GM18505 (cell line): ENCODE results near the gene BIRC2.
A peak's percentile ranks its signal among the peaks of the same experiment; 100 is the strongest.
"Not testable (repeated sequence)": the region's sequence is repeated elsewhere in the genome, so short reads cannot be mapped to it uniquely, and the experiment has no call there.

Experiments used
- ATAC-seq: cut with Tn5 transposase; IDR thresholded peaks from one replicate; pipeline ENCODE4 v1.9.1; 2021; ENCODE audit not compliant: unreplicated experiment
- POLR2A ChIP-seq: IDR thresholded peaks from 4 replicates; pipeline ENCODE4 v1.6.1; 2011; ENCODE audit warnings: borderline replicate concordance; ENCODE audit not compliant: insufficient read depth, insufficient read length; ENCODE audit errors: extremely low read depth

BIRC2 gene

GRCh38 chr11:102346748-102347461 is at the start of gene BIRC2:
TSS of gene BIRC2 (plus strand) at chr11:102347214. CDS start at chr11:102349855, 2,641 bp downstream.
- peak; percentile 84 for TF ChIP-seq POLR2A
- ATAC-seq, result peak; percentile 92

DNA sequence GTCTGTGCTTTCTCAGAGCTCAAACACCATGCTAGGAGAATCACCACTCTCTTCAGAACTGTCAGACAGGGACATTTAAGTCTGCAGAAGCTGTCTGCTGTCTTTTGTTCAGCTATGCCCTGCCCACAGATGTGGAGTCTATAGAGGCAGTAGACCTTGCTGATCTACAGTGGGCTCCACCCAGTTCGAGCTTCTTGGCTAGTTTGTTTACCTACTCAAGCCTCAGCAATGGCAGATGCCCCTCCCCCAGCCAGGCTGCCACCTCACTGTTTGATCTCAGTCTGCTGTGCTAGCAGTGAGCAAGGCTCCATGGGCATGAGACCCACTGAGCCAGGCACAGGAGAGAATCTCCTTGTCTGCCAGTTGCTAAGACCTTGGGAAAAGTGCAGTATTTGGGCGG is 46.2 kb upstream of the BIRC2 start:
- not testable (repeated sequence) for ATAC-seq

- no peak for ATAC-seq
- TF ChIP-seq POLR2A, result no peak
These were observed 44.8 kb upstream of the BIRC2 start for GRCh38 chr11:102302241-102302640.

DNA sequence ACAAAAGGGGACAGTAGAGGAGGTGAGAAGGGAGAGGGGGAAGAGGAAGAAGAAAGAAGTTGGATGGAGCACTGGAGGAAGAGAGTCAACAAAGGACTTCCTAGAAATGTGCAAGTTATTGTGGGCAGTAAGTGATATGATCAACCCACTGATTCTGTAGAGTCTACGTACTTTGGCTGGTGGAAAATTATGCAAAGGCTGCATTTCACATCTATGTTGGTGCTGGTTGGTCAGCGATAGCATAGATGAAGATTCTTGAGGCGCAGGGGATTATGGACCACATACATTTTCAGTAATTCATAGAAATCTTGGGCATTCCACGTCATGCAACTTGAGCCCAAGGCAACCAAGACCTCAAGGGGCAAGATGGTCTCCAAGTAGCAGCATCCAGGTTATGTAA is 42.3 kb upstream of the BIRC2 start:
- ATAC-seq, result no peak
- no peak for TF ChIP-seq POLR2A

GRCh38 chr11:102305352-102306047 is 41.5 kb upstream of the BIRC2 start:
- no peak for ATAC-seq
- no peak for TF ChIP-seq POLR2A

DNA sequence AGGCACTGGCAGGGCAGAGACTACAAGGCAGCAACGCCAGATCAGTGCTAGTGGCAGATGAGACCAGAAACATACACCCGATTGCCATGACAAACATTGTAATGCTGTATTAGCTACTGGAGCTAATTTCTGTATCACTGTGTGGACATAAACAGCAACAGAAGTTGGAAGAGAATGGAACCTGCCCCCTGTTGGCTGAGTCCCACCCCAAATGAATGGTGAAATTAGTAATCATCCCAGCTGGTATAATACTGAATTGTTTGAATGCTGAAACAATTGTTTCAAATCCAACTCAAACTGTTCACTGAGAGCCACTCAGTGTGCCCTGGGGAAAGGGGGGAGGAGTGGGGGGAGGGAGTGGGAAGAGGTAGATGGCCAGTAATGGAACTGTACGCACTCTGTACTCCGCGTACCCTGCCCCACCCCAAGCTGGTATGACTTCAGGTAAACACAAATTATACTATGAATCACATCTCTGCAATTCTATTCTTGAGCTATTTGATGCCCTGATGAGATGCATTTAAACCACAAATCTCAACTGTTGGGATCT is 40.9 kb upstream of the BIRC2 start:
- TF ChIP-seq POLR2A, result no peak
- no peak for ATAC-seq

DNA sequence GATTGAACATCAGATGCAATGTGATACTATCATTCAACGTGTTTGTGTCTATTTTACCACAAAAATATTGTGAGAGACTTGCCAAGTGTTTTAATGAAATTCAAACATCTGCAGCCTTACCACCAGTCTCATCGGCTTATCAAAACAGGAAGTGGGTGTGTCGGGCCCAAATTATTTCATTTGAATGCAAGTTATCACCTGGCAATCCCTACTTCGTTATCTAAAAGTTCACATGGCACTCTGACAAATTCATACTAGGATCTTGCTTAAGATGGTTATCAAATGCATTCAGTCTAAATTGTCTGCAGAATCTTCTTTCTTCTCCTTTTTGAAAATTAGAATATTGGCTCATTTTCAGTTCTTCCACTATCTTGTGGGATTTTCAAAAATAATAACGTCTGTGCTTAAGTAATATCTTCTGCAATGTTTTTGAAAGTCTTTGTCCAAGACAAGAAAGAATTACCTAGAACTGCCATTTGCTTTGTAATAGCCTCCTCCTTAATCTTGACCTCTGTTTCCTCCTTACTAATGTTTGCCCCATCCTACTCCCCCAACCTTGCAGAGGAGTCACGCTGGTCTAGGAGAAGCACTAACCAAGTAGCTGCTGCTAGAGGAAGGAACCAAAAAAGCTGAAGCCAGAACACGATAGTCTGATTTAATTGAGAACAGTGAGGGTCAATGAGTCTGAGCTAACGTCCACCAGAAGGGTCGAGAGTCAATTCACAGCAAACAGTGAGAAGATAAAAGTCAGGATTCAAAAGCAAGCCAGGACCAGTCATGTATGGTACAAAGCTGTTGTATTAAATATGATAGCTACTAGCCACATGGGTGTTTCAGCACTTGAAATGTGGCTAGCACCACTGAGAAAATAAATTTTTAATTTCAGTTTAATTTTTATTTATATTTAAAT is 39.9 kb upstream of the BIRC2 start:
- no peak for TF ChIP-seq POLR2A
- ATAC-seq, result no peak

DNA sequence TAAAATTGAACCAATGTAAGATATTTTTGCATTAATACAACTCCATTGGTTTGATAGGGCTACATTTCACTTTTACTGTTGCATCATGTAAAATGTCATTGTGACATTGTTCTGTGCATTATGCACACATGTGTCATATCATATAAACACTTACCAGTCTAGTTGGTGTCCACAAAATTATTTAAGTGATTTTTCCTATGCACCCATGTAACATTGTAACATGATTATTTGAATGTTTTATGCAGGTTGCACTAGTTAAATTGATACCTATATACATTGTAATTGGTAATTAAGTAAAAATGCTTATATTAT is 39.3 kb upstream of the BIRC2 start:
- TF ChIP-seq POLR2A, result no peak
- ATAC-seq, result no peak

- no peak for TF ChIP-seq POLR2A
- no peak for ATAC-seq
These were observed 37.1 kb upstream of the BIRC2 start for GRCh38 chr11:102309621-102310541.

- no peak for ATAC-seq
- TF ChIP-seq POLR2A, result no peak
These were observed 34.3 kb upstream of the BIRC2 start for GRCh38 chr11:102312667-102313066.

DNA sequence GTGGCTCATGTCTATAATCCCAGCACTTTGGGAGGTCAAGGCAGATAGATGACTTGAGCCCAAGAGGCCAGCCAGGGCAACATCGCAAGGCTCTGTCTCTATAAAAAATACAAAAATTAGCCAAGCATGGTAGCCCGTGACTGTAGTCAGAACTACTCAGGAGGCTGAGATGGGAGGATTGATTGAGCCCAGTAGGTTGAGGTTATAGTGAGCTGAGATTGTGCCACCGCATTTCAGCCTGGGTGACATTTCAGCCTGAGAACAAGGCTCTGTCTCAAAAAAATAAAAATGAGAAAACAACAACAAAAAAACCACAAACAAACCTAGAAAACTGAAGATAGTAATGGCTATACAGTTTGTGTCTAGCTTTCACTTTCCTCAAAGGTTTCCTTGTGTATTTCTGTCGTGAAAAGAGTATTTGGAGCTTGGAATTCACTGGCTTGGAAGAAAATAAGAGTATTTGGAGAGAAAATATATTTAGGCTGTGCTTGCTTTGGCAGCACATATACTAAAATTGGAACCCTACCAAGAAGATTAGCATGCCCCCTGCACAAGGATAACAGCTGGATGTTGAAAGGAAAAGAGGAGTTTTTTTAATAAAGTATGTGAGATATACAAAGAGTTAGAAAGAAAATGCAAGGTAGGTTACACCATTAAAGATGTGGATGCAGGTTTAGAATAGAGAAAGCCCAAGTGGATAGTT is 33.6 kb upstream of the BIRC2 start:
- TF ChIP-seq POLR2A, result no peak
- no peak for ATAC-seq

DNA sequence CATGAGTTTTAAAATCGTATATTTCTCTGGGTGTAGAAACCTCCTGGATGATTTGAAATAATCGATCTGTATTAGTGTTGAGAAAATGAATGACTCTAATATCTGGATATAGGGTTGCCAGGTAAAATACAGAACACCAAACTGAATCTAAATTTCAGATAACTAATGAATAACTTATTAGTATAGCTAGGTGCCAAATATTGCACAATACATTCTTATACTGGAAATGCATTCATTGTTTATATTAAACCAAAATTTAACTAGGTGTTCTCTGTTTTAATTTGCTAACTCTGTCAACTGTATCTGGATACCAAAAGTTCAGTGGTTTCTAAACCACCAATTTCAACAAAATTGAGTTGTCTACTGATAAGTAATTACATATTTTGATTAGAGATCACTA is 32.2 kb upstream of the BIRC2 start:
- no peak for TF ChIP-seq POLR2A
- no peak for ATAC-seq

DNA sequence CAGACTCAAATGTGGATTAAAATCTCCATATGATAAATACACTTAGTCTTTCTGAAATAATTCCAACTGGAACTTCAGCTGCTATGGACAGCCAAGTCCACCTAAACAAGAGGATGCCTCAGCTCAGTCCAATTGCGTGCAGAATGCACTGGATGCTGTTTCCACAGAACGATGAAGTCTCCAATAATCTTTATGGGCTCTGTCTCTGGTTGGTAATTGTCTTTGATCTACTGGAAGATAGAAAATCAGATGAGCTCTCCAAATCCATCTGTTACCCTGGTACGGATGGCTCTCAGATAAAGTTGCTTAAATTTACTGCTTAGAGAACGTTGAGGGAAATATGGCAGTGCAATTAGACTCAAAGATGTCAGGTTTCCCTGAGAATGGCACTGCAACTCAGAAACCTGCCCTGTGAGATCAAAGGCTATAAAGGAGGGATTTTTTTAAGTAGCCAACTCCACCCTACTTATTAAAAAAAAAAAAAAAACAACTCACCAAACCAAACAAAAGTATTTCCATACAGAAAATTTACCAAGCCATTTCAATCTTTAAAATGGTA is 30.6 kb upstream of the BIRC2 start:
- no peak for ATAC-seq
- no peak for TF ChIP-seq POLR2A
